HG02870 (cell line): ENCODE measurements around the gene FAM217A.

Source experiments
- ATAC-seq: cut with Tn5 transposase; IDR thresholded peaks from one replicate; pipeline ENCODE4 v1.9.1; 2021; ENCODE audit warnings: mild to moderate bottlenecking, moderate library complexity; ENCODE audit not compliant: unreplicated experiment

The FAM217A gene

GRCh38 chr6:4088704-4089103 lies 9.8 kb upstream of the FAM217A start:
- no peak for ATAC-seq

- no peak for ATAC-seq
Observed at GRCh38 chr6:4085332-4085700, 6.4 kb upstream of the FAM217A start.

- ATAC-seq, result no peak
Observed at GRCh38 chr6:4084444-4085331, 5.8 kb upstream of the FAM217A start.

- ATAC-seq, result no peak
Observed at GRCh38 chr6:4074478-4075235, 4.3 kb downstream of the FAM217A start.

- ATAC-seq, result no peak
Observed at GRCh38 chr6:4071330-4071729, 7.6 kb downstream of the FAM217A start.

DNA sequence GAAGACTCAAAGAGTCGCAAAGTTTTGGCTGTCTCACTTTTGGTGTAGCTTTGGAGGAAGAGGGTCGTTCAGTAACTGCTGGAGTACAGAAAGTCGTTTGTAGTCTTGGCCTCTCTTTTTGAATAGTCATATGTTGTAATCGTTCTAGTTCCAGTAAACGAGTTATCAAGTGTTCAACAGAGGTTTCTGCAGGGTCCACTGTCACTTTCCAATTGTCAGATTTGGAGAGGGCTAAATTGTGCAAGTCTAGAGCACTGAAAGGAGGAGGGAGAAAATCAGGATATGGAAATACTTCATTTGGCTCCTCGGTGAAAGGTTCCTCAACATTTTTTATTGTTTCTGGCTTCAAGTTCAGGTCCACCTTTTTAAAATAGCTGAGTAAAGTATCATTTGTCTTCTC lies 9.7 kb downstream of the FAM217A start:
- ATAC-seq, result no peak

DNA sequence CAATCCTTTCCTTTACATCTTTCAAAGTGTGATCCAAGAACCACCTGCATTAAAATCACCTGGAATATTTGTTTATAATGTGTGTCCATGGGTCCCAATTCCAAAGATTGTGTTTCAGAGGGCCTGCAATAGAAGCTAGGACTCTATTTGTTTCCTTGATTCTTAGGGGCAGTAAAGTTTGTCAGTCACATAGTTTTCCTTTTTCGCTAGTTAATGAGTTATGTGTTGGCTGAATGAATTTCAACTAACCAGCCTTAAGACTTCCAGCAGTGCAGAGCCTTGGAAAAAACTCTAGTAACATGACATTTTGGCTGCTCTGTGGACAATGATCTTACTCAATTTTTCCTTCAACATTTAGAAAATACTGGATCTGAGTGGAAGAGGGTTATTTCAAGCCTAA lies 11.3 kb downstream of the FAM217A start:
- ATAC-seq, result no peak

GRCh38 chr6:4066029-4066755 lies 12.7 kb downstream of the FAM217A start:
- no peak for ATAC-seq

DNA sequence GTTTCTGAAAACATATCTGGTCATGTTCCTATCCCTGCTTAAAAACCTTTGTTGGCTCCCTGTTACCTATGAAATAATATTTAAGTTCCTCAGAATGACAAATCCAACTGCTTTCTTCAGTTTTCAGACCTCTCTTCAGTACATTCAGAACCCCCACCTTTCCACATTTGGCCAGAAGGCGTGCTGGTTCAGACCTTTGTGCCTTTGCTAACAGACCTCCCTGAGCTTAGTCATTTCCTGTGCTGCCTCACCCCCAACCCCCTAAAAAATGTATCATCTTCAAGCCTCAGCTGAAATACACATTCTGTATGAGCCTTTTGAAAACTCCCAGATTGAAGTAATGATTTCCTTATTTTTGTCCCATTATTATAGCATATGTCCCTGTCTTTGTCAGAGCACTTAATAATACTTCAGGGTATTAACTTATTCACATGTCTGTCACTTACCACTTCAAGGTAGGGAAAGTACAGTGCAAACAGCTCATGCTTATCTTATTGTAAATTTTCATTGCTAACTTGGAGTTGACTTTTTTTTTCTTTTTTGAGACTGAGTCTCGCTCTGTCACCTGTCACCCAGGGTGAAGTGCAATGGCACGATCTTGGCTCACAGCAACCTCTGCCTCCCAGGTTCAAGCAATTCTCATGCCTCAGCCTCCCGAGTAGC lies 19.7 kb downstream of the FAM217A start:
- ATAC-seq, result no peak

DNA sequence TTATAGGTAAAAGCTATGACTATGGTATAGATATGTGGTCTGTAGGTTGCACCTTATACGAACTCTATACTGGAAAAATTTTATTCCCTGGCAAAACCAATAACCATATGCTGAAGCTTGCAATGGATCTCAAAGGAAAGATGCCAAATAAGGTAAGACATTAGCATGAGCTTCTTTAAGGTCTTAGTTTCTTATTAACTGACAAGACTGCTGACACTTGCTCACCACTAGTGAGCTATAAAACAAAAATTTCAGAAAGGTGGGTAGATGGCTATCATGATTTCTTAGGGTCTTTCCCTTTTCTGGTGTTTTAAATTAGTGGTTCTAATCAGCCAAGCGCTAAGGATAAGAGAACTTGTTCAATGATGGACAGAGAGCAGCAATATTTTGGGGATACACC lies 21.9 kb downstream of the FAM217A start:
- no peak for ATAC-seq

- no peak for ATAC-seq
Observed at GRCh38 chr6:4055420-4056041, 23.4 kb downstream of the FAM217A start.

- no peak for ATAC-seq
Observed at GRCh38 chr6:4049246-4049645, 29.7 kb downstream of the FAM217A start.

DNA sequence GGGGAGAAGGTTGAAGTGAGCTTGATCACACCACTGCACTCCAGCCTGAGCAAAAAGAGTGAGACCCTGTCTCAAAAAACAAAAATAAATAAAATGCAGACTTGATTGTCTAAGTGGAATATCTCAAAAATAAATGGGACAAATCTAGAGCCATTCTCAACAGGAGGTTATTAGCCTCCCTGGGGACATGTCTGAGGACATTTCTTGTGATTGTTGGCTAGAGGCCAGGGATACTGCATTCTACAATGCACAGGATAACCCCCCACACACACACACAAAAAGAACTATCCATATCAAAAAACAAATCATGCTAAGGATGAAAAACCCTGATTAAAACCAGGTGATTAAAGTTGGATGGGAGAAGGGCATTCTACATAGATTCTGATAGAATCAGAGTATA lies 37.5 kb downstream of the FAM217A start:
- ATAC-seq, result no peak

DNA sequence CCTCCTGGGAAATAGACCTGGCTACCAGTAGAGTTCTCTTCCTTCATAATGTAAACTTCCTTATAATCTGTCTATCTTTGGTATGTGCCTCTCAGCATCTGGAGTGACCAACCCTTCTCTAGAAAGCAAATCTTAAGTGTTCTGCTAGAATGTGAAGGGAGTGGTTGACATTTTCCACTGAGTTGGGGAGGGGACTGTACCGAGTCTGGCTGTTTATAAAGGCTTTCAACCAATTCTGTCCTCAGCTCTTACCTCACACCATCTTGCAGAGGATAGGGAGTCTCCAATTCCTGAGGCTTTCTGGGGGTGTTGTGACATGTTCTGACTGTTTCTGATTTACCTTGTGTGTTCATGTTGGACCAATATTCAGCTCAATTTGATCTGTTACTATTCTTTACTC lies 39.6 kb downstream of the FAM217A start:
- ATAC-seq, result no peak

DNA sequence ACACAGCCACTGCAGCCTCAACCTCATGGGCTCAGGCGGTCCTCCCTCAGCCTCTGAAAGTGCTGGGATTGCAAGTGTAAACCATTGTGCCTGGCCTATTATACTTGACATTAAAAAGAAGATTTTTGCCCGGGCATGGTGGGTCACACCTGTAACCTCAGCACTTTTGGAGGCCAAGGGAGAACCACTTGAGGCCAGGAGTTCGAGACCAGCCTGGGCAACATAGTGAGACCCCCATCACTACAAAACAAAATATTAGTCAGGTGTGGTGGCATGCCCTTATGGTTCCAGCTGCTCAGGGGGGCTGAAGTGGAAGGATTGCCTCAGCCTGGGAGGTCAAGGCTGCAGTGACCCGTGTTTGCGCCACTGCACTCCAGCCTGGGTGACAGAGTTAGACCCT lies 42.4 kb downstream of the FAM217A start:
- no peak for ATAC-seq

- no peak for ATAC-seq
Observed at GRCh38 chr6:4032475-4032874, 46.5 kb downstream of the FAM217A start.

DNA sequence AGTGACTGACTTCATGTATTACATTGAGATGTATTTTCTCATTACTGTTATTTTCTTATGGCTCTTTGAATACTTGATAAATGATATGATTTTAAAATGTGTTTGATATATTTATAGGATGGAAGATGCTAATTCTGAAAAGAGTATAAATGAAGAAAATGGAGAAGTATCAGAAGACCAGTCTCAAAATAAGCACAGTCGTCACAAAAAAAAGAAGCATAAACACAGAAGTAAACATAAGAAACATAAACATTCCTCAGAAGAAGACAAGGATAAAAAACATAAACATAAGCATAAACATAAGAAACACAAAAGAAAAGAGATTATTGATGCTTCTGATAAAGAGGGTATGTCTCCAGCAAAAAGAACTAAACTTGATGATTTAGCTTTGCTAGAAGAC lies 47.5 kb downstream of the FAM217A start:
- ATAC-seq, result no peak

GRCh38 chr6:4030669-4031068 lies 48.3 kb downstream of the FAM217A start:
- no peak for ATAC-seq

GRCh38 chr6:4029687-4030086 lies 49.2 kb downstream of the FAM217A start:
- no peak for ATAC-seq

DNA sequence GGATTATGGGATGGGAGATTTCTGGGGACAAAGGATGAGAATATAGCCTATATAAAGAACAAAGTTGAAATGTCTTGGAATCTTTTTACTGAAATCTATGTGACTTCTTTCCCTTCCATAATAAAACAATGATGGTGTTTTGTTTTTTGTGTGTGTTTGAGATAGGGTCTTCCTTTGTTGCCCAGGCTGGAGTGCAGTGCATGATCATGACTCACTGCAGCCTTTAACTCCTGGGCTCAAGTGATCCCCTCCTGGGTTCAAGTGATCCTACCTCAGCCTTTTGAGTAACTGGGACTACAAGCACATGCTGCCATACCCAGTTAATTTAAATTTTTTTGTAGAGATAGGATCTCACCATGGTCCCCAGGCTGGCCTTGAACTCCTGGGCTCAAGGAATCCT lies 50.9 kb downstream of the FAM217A start:
- no peak for ATAC-seq

DNA sequence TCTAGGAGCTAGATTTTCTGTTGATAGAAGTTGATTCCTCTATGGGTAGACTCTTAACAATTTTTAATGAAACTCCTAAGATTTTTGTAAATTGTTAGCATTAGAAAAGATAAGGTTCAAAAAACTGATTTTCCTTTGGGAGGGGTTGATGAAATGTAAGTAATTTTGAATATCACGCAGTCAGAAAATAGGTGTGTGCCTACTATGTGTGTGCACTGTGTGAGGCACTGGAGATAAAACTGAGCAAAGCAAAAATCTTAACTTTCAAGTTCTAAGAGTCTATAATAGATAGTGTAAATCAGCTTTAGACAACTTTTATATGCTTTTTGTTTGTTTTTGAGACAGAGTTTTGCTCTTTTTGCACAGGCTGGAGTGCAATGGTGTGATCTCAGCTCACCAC lies 53.3 kb downstream of the FAM217A start:
- ATAC-seq, result no peak
